H1 (cell line): Measurements from ENCODE around the gene SRGAP3. TPM values are rescaled to one million over a fixed set of nuclear protein-coding genes. Genes with fewer than 3 reads are reported as not detected.

ENCODE experiments used
- CTCF ChIA-PET: fragments of 300-600 bp; sonication (Branson Sonifier 250); formaldehyde crosslinking; loops from one replicate; lab custom pipeline; 2021; ENCODE audit not compliant: partially characterized antibody; lab: Charles Lee
- POLR2A ChIA-PET: fragments of 300-600 bp; sonication (Branson Sonifier 250); formaldehyde crosslinking; loops from one replicate; lab custom pipeline; 2021; ENCODE audit warnings: inconsistent platforms; ENCODE audit not compliant: partially characterized antibody; lab: Charles Lee
- DNase-seq, 2 experiments: peaks; one replicate each; pipeline versions ENCODE4 v3.0.0 to v3.0.0-alpha.2; 2010 to 2022; ENCODE audit warnings: low spot score in 2 of 2, low read depth in 1 of 2, mixed read lengths in 1 of 2
- FAIRE-seq: peaks from 2 replicates; lab custom pipeline; 2011; peaks lifted over from hg19 to GRCh38; lab: Jason Lieb, UNC
- H2AFZ ChIP-seq: 2 replicates; pipeline ENCODE4 v1.8.1; 2012; ENCODE audit warnings: low read length, inconsistent platforms
- H2AK5ac ChIP-seq: 2 replicates; pipeline ENCODE4 v1.6.1; 2013; ENCODE audit warnings: low read depth, low read length
- H2BK120ac ChIP-seq: replicated peaks from 2 replicates; pipeline ENCODE3; 2013; ENCODE audit warnings: low read depth, low read length, inconsistent platforms
- H2BK12ac ChIP-seq: 2 replicates; pipeline ENCODE4 v1.6.1; 2013; ENCODE audit warnings: low read depth, low read length
- H2BK15ac ChIP-seq: 2 replicates; pipeline ENCODE4 v1.6.1; 2013; ENCODE audit warnings: low read length
- H2BK20ac ChIP-seq: 2 replicates; pipeline ENCODE4 v1.6.1; 2013; ENCODE audit warnings: low read length
- H2BK5ac ChIP-seq: 2 replicates; pipeline ENCODE4 v1.6.1; 2013; ENCODE audit warnings: low read depth, low read length
- H3K14ac ChIP-seq: 2 replicates; pipeline ENCODE4 v1.6.1; 2013; ENCODE audit warnings: inconsistent platforms; ENCODE audit not compliant: insufficient read length
- H3K18ac ChIP-seq: 2 replicates; pipeline ENCODE4 v1.6.1; 2013; ENCODE audit warnings: low read length; ENCODE audit errors: extremely low read depth
- H3K23ac ChIP-seq: 2 replicates; pipeline ENCODE4 v1.6.1; 2013; ENCODE audit warnings: inconsistent platforms; ENCODE audit not compliant: insufficient read length
- H3K23me2 ChIP-seq: 2 replicates; pipeline ENCODE4 v1.6.1; 2013; ENCODE audit warnings: low read depth, low read length
- H3K27ac ChIP-seq: 2 replicates; pipeline ENCODE4 v1.6.1; 2011; ENCODE audit warnings: low read depth, low read length, inconsistent platforms
- H3K27me3 ChIP-seq, 4 experiments: replicated peaks in 1 of 4; 1 replicate in 1 of 4; 2 replicates in 3 of 4; pipeline versions ENCODE4 v1.6.1 to v1.8.1; 2011 to 2013; ENCODE audit warnings: low read length in 3 of 4, mild to moderate bottlenecking in 3 of 4, inconsistent platforms in 2 of 4, mixed read lengths in 2 of 4, moderate library complexity in 1 of 4; ENCODE audit not compliant: control insufficient read depth in 3 of 4, insufficient read depth in 3 of 4; ENCODE audit errors: extremely low read depth in 1 of 4
- H3K36me3 ChIP-seq, 4 experiments: 2 replicates each; pipeline versions ENCODE4 v1.6.1 to v1.8.1; 2011 to 2013; ENCODE audit warnings: mild to moderate bottlenecking in 4 of 4, low read length in 3 of 4, moderate library complexity in 2 of 4, control low read depth in 1 of 4, inconsistent platforms in 1 of 4; ENCODE audit not compliant: insufficient read depth in 4 of 4, control insufficient read depth in 2 of 4
- H3K4ac ChIP-seq: replicated peaks from 2 replicates; pipeline ENCODE3; 2013; ENCODE audit warnings: low read length, low read depth, mixed read lengths, inconsistent platforms; ENCODE audit not compliant: insufficient read length
- H3K4me1 ChIP-seq, 4 experiments: replicated peaks in 1 of 4; 1 replicate in 1 of 4; 2 replicates in 3 of 4; pipeline versions ENCODE4 v1.6.1 to v1.8.1; 2011 to 2013; ENCODE audit warnings: low read length in 3 of 4, inconsistent platforms in 2 of 4, mixed read lengths in 1 of 4; ENCODE audit not compliant: insufficient read depth in 4 of 4, control insufficient read depth in 3 of 4
- H3K4me2 ChIP-seq, 2 experiments: 2 replicates each; pipeline versions ENCODE4 v1.6.1 to v1.8.1; 2011 to 2013; ENCODE audit warnings: low read depth in 2 of 2, low read length in 2 of 2, control low read depth in 1 of 2, inconsistent platforms in 1 of 2, mild to moderate bottlenecking in 1 of 2; ENCODE audit not compliant: insufficient read depth in 1 of 2
- H3K4me3 ChIP-seq, 4 experiments: fragments of 200-600, 300-600 bp in 1 of 4; sonication (generic), shearing (Covaris generic), sonication (Bioruptor Twin) in 1 of 4; 2 replicates each; pipeline versions ENCODE4 v1.5.1 to v1.8.1; 2011 to 2016; ENCODE audit warnings: low read length in 4 of 4, low read depth in 3 of 4, control low read depth in 2 of 4, inconsistent platforms in 2 of 4, mild to moderate bottlenecking in 2 of 4, mixed read lengths in 1 of 4, moderate library complexity in 1 of 4; ENCODE audit not compliant: insufficient read depth in 2 of 4; ENCODE audit errors: extremely low read depth in 1 of 4
- H3K56ac ChIP-seq: replicated peaks from 2 replicates; pipeline ENCODE3; 2013; ENCODE audit warnings: low read depth, mild to moderate bottlenecking, mixed read lengths, low read length, inconsistent platforms; ENCODE audit not compliant: insufficient read length
- H3K79me1 ChIP-seq: 2 replicates; pipeline ENCODE4 v1.6.1; 2013; ENCODE audit warnings: low read depth, low read length, control low read depth
- H3K79me2 ChIP-seq, 2 experiments: 2 replicates each; pipeline versions ENCODE4 v1.6.1 to v1.8.1; 2012 to 2013; ENCODE audit warnings: low read length in 2 of 2, mild to moderate bottlenecking in 2 of 2, inconsistent platforms in 1 of 2; ENCODE audit not compliant: insufficient read depth in 2 of 2, control insufficient read depth in 1 of 2
- H3K9ac ChIP-seq, 4 experiments: replicated peaks in 1 of 4; 1 replicate in 1 of 4; 2 replicates in 3 of 4; pipeline versions ENCODE4 v1.6.1 to v1.8.1; 2011 to 2013; ENCODE audit warnings: low read depth in 3 of 4, low read length in 3 of 4, control low read depth in 2 of 4, mild to moderate bottlenecking in 2 of 4, moderate library complexity in 2 of 4, inconsistent platforms in 1 of 4; ENCODE audit errors: extremely low read depth in 1 of 4
- H3K9me3 ChIP-seq, 2 experiments: 2 replicates each; pipeline versions ENCODE4 v1.6.1 to v1.8.1; 2012 to 2013; ENCODE audit warnings: mild to moderate bottlenecking in 2 of 2, moderate library complexity in 2 of 2, control low read depth in 1 of 2, inconsistent platforms in 1 of 2, low read depth in 1 of 2, low read length in 1 of 2, mixed read lengths in 1 of 2; ENCODE audit not compliant: insufficient read depth in 2 of 2
- H4K20me1 ChIP-seq, 2 experiments: replicated peaks in 1 of 2; 2 replicates each; pipeline versions ENCODE3 to v1.8.1; 2011 to 2013; ENCODE audit warnings: inconsistent platforms in 2 of 2, low read length in 2 of 2, mild to moderate bottlenecking in 1 of 2; ENCODE audit not compliant: insufficient read depth in 2 of 2, control insufficient read depth in 1 of 2
- H4K5ac ChIP-seq: 2 replicates; pipeline ENCODE4 v1.6.1; 2013; ENCODE audit warnings: low read length, low read depth, mixed read lengths, inconsistent platforms; ENCODE audit not compliant: insufficient read length
- H4K8ac ChIP-seq: 2 replicates; pipeline ENCODE4 v1.8.0; 2013; ENCODE audit warnings: mild to moderate bottlenecking, moderate library complexity, low read length, inconsistent platforms; ENCODE audit not compliant: insufficient read depth; ENCODE audit errors: extremely low read depth
- H4K91ac ChIP-seq: replicated peaks from 2 replicates; pipeline ENCODE3; 2013; ENCODE audit warnings: low read length, mixed read lengths, inconsistent platforms; ENCODE audit not compliant: insufficient read length
- CTBP2 ChIP-seq: IDR thresholded peaks from 2 replicates; pipeline ENCODE4 v1.7.0; 2011; ENCODE audit warnings: borderline replicate concordance, mild to moderate bottlenecking, moderate library complexity, mixed read lengths, low read length; ENCODE audit not compliant: insufficient read depth, insufficient read length
- POU5F1 ChIP-seq: IDR thresholded peaks from 2 replicates; pipeline ENCODE4 v1.6.1; 2011; ENCODE audit warnings: low read depth, mild to moderate bottlenecking, low read length, moderate library complexity
- YY1 ChIP-seq: IDR thresholded peaks from 2 replicates; pipeline ENCODE4 v1.6.1; 2011; ENCODE audit warnings: low read depth, mild to moderate bottlenecking, low read length
- WGBS, 2 experiments: shearing (Covaris generic) in 1 of 2; methylation state at CpG; one replicate each; pipeline versions ENCODE4 v1.1.6 to v1.1.7; 2013 to 2015; ENCODE audit warnings: low lambda C conversion rate in 2 of 2, mixed read lengths in 2 of 2, inconsistent platforms in 1 of 2, low coverage in 1 of 2, missing lambda C conversion rate in 1 of 2; ENCODE audit not compliant: insufficient replicate concordance in 2 of 2, insufficient coverage in 1 of 2, insufficient read length in 1 of 2; ENCODE audit errors: extremely low coverage in 1 of 2, missing lambda C conversion rate in 1 of 2; 5-methylcytosine and 5-hydroxymethylcytosine counted together
- polyA plus RNA-seq, 7 experiments: library from polyadenylated mRNA; depleted of rRNA in 3 of 7; stranded (reverse) in 5 of 7; unstranded in 2 of 7; fragments of >200 nt in 5 of 7; fragments of 200-250 nt in 2 of 7; gene quantifications; 1 replicate in 5 of 7; 2 replicates in 1 of 7; 4 replicates in 1 of 7; pipeline versions ENCODE4 v1.2.1 to v1.2.3, GENCODE V29; 2011 to 2013; ENCODE audit warnings: missing spikeins in 2 of 7, mixed read lengths in 2 of 7
- total RNA-seq: library from RNA; stranded (reverse); fragmentation: NEBNext Ultra II Directional; extraction: Animal tissue kit (Norgen Biotek cat#: 25700); gene quantifications from 2 replicates; pipeline ENCODE4 v1.2.1, GENCODE V29; 2021

The SRGAP3 gene
- total and polyA plus RNA-seq, 2 of the 8 experiments (the other 6 are each of a cell fraction or from before 2014, with no cell fraction given), result 5.8 to 11.4 TPM

GRCh38 chr3:9260305-9260704 lies 10.9 kb upstream of the SRGAP3 start:
- H4K20me1 ChIP-seq, result no peaks in the 10 kb centered on the region
- no peaks in the 10 kb centered on the region for H3K36me3 ChIP-seq
- no peak overlapping the region for H3K4ac ChIP-seq
- no peak overlapping the region for H4K8ac ChIP-seq
- no peak overlapping the region for H3K4me3 ChIP-seq
- no peak for FAIRE-seq
- H3K14ac ChIP-seq, result no peak overlapping the region
- H3K4me1 ChIP-seq, result no peaks in the 10 kb centered on the region; a peak in 1 of 7 replicates
- no peaks in the 10 kb centered on the region for H3K23me2 ChIP-seq
- no peak overlapping the region; the same call in 1 of the 2 replicates for H2AFZ ChIP-seq
- peak overlapping the region; percentile 12; the same call in 1 of the 2 replicates for H2BK5ac ChIP-seq
- no peak overlapping the region for H2BK12ac ChIP-seq
- WGBS, 2 experiments, result 74% methylated on average over 12 of the region's 12 CpGs; no CpG with 5 or more reads in 1 of the 2 experiments
- ChIA-PET CTCF (interaction anchor here (1.4 to 2.5 kb wide), 4 partner anchors 9 to 158 kb away, joined by 3 to 14 read pairs (median 8); partner anchors contain the start of gene SRGAP3), POLR2A (interaction anchor here (1.3 kb wide), 1 partner anchor 137 kb away, joined by 3 read pairs; the partner anchor contains the start of gene SETD5)
- no peak overlapping the region for H2BK15ac ChIP-seq
- H3K27ac ChIP-seq, result no peak overlapping the region
- H3K4me2 ChIP-seq, result no peak overlapping the region; a peak in 1 of 4 replicates
- no peaks in the 10 kb centered on the region; a peak in 1 of 4 replicates for H3K9me3 ChIP-seq
- no peak overlapping the region for H3K9ac ChIP-seq
- H3K18ac ChIP-seq, result no peak overlapping the region
- H2BK20ac ChIP-seq, result no peak overlapping the region
- H2BK120ac ChIP-seq, result no peak overlapping the region
- H3K79me1 ChIP-seq, result no peaks in the 10 kb centered on the region
- H2AK5ac ChIP-seq, result no peak overlapping the region
- H3K23ac ChIP-seq, result no peak overlapping the region
- TF ChIP-seq YY1 (0 out of 2 replicates have a peak, but pooled peaks have one; percentile 49), CTBP2 (no peak), POU5F1 (no peak)
- TF ChIP-seq, all 59 proteins: peak for 1
- Histone ChIP-seq H4K5ac (no peak overlapping the region), H3K79me2 (no peaks in the 10 kb centered on the region), H4K91ac (no peak overlapping the region), H3K56ac (no peak overlapping the region), H3K27me3 (no peaks in the 10 kb centered on the region)
- no peak for DNase-seq
